K562 (cell line): ENCODE results near the gene COL8A2. TPM values are rescaled to one million over a fixed set of nuclear protein-coding genes. Genes with fewer than 3 reads are reported as not detected.

Experiments
- ARID2 ChIP-seq: fragments of 450-650 bp; IDR thresholded peaks from 2 replicates; pipeline ENCODE4 v1.6.1; 2017; ENCODE audit warnings: antibody characterized with exemption, mild to moderate bottlenecking
- BRD9 ChIP-seq: fragments of 450-650 bp; IDR thresholded peaks from 2 replicates; pipeline ENCODE4 v1.6.1; 2018; ENCODE audit warnings: low read depth; ENCODE audit not compliant: partially characterized antibody
- CBX2 ChIP-seq: fragments of 200-600 bp; sonication (generic); IDR thresholded peaks from one replicate; pipeline ENCODE4 v1.6.1; 2012; ENCODE audit warnings: mild to moderate bottlenecking, low read length, inconsistent platforms; ENCODE audit not compliant: insufficient read depth, poor library complexity, severe bottlenecking
- E2F3 ChIP-seq: fragments of 250-450 bp; sonication (Bioruptor Pico); IDR thresholded peaks from 2 replicates; pipeline ENCODE4 v1.4.0; 2020; ENCODE audit warnings: mild to moderate bottlenecking
- IRF2 ChIP-seq: sonication (generic); formaldehyde crosslinking; IDR thresholded peaks from 2 replicates; pipeline ENCODE4 v1.8.1; 2022; ENCODE audit warnings: mild to moderate bottlenecking, missing genetic modification reagents
- LCOR ChIP-seq: sonication (generic); formaldehyde crosslinking; IDR thresholded peaks from 2 replicates; pipeline ENCODE4 v1.8.0; 2022; ENCODE audit warnings: mild to moderate bottlenecking, missing genetic modification reagents
- MEF2A ChIP-seq: IDR thresholded peaks from 2 replicates; pipeline ENCODE4 v1.6.1; 2011; ENCODE audit warnings: low read depth, mild to moderate bottlenecking, low read length, moderate library complexity; ENCODE audit not compliant: control insufficient read depth
- MYC ChIP-seq, 2 experiments: fragments of 250-450 bp in 1 of 2; sonication (Bioruptor Pico) in 1 of 2; IDR thresholded peaks; 2 replicates each; pipeline versions ENCODE4 v1.5.1 to v1.6.1; 2012 to 2021; ENCODE audit warnings: low read depth in 2 of 2, borderline replicate concordance in 1 of 2, improper control_type of control experiment in 1 of 2, low read length in 1 of 2, mild to moderate bottlenecking in 1 of 2, moderate library complexity in 1 of 2
- NCOR1 ChIP-seq: fragments of 450-650 bp; IDR thresholded peaks from 2 replicates; pipeline ENCODE4 v1.6.1; 2016; ENCODE audit warnings: mild to moderate bottlenecking, moderate library complexity
- NFATC3 ChIP-seq: fragments of 450-650 bp; IDR thresholded peaks from 2 replicates; pipeline ENCODE4 v1.6.1; 2017; ENCODE audit warnings: mild to moderate bottlenecking
- NR0B1 ChIP-seq: fragments of 450-650 bp; IDR thresholded peaks from one replicate; pipeline ENCODE4 v1.6.1; 2018; ENCODE audit warnings: mild to moderate bottlenecking, moderate library complexity; ENCODE audit not compliant: partially characterized antibody
- RAD21 ChIP-seq, 2 experiments: fragments of 250-450 bp in 1 of 2; fragments of 450-650 bp in 1 of 2; sonication (Bioruptor Pico) in 1 of 2; formaldehyde crosslinking in 1 of 2; IDR thresholded peaks in 1 of 2; conservative IDR thresholded peaks in 1 of 2; 2 replicates each; pipeline versions ENCODE4 v1.4.0 to v1.8.0; 2020 to 2022; ENCODE audit warnings: mild to moderate bottlenecking in 2 of 2, moderate library complexity in 1 of 2
- RFX7 ChIP-seq: fragments of 250-450 bp; sonication (Bioruptor Pico); IDR thresholded peaks from 2 replicates; pipeline ENCODE4 v1.5.1; 2021; ENCODE audit warnings: mild to moderate bottlenecking
- SOX6 ChIP-seq: fragments of 450-650 bp; IDR thresholded peaks from 2 replicates; pipeline ENCODE4 v1.6.1; 2014; ENCODE audit warnings: mild to moderate bottlenecking
- SREBF2 ChIP-seq: sonication (generic); formaldehyde crosslinking; IDR thresholded peaks from 2 replicates; pipeline ENCODE4 v1.4.0; 2020; ENCODE audit warnings: mild to moderate bottlenecking, missing genetic modification reagents
- TBL1XR1 ChIP-seq, 2 experiments: IDR thresholded peaks; 2 replicates each; pipeline ENCODE4 v1.6.1; 2012; ENCODE audit warnings: improper control_type of control experiment in 2 of 2, low read length in 2 of 2, mild to moderate bottlenecking in 1 of 2
- THRB ChIP-seq: fragments of 450-650 bp; formaldehyde crosslinking; conservative IDR thresholded peaks from 2 replicates; pipeline ENCODE4 v1.4.0; 2022; ENCODE audit warnings: mild to moderate bottlenecking, missing genetic modification characterization
- ZBTB49 ChIP-seq: sonication (generic); formaldehyde crosslinking; IDR thresholded peaks from 2 replicates; pipeline ENCODE4 v1.8.0; 2022; ENCODE audit warnings: missing genetic modification reagents, mild to moderate bottlenecking, borderline replicate concordance
- ZNF12 ChIP-seq: sonication (generic); formaldehyde crosslinking; IDR thresholded peaks from 2 replicates; pipeline ENCODE4 v1.4.0; 2020; ENCODE audit warnings: mild to moderate bottlenecking, missing genetic modification reagents
- ZNF212 ChIP-seq: fragments of 450-650 bp; formaldehyde crosslinking; IDR thresholded peaks from 2 replicates; pipeline ENCODE4 v1.4.0; 2020; ENCODE audit warnings: mild to moderate bottlenecking
- ZNF347 ChIP-seq: fragments of 450-650 bp; formaldehyde crosslinking; IDR thresholded peaks from 2 replicates; pipeline ENCODE4 v1.4.0; 2020; ENCODE audit warnings: low read depth, mild to moderate bottlenecking, moderate library complexity
- ZNF77 ChIP-seq: fragments of 250-450 bp; sonication (Bioruptor Pico); IDR thresholded peaks from 2 replicates; pipeline ENCODE4 v1.5.0; 2020
- ZNF778 ChIP-seq: fragments of 450-650 bp; formaldehyde crosslinking; IDR thresholded peaks from 2 replicates; pipeline ENCODE4 v1.4.0; 2020; ENCODE audit warnings: mild to moderate bottlenecking, moderate library complexity
- ZNF785 ChIP-seq: fragments of 250-450 bp; sonication (Bioruptor Pico); IDR thresholded peaks from 2 replicates; pipeline ENCODE4 v1.4.0; 2020; ENCODE audit warnings: mild to moderate bottlenecking
- ZSCAN29 ChIP-seq: fragments of 450-650 bp; IDR thresholded peaks from 2 replicates; pipeline ENCODE4 v1.6.1; 2017
- polyA plus RNA-seq, 8 experiments: library from polyadenylated mRNA; depleted of rRNA in 4 of 8; stranded (reverse) in 5 of 8; unstranded in 3 of 8; fragments of >200 nt; fragmentation: Nextera tagmentation in 2 of 8; fragmentation: Illumina TruSeq in 1 of 8; extraction: Ambion mirVana in 2 of 8; extraction: Trizol in 1 of 8; gene quantifications; 2 replicates each; pipeline versions ENCODE4 v1.2.1 to v1.2.3, GENCODE V29; 2011 to 2014; ENCODE audit warnings: inconsistent platforms in 1 of 8, missing spikeins in 1 of 8
- total RNA-seq, 7 experiments: library from RNA; depleted of rRNA in 6 of 7; stranded (reverse); fragments of >200 nt in 6 of 7; fragmentation: Illumina TruSeq in 2 of 7; extraction: Trizol in 2 of 7; gene quantifications; 2 replicates each; pipeline versions ENCODE4 v1.2.1 to v1.2.3, GENCODE V29; 2011 to 2021; ENCODE audit warnings: low replicate concordance in 1 of 7

Gene COL8A2
- total and polyA plus RNA-seq, 9 of the 15 experiments (the other 6 are each of a cell fraction or from before 2014, with no cell fraction given) = 0.03 to 0.14 (median 0.04) TPM; not detected in 5

GRCh38 chr1:36149237-36149972 is 24.4 kb upstream of the COL8A2 start, which contains the start of gene TRAPPC3 (continued):
- TF ChIP-seq THRB (CRISPR knock-in tag) = no peak
- TF ChIP-seq E2F3 (CRISPR knock-in tag) = peak; percentile 81
- TF ChIP-seq NR0B1 = no peak
- no peak for TF ChIP-seq CBX2
- peak; percentile 92 for TF ChIP-seq ARID2
- peak; percentile 41 to 48; a peak in 2 of 4 replicates for TF ChIP-seq TBL1XR1 (IDR thresholded peaks at IDR 0.05; ENCODE audit: low read length in 2 of 2)
- no peak for TF ChIP-seq BRD9
- TF ChIP-seq ZNF212 (CRISPR knock-in tag) = 0 out of 2 replicates have a peak, but pooled peaks have one; percentile 19
- TF ChIP-seq RAD21 (CRISPR knock-in tag; conservative IDR thresholded peaks at IDR 0.05 in 1 of 2, IDR thresholded peaks at IDR 0.05 in 1 of 2) = peak; percentile 99 to 100
- no peak for TF ChIP-seq ZBTB49 (CRISPR knock-in tag)
- TF ChIP-seq IRF2 (CRISPR knock-in tag) = no peak
- no peak for TF ChIP-seq ZSCAN29
- TF ChIP-seq ZNF778 (CRISPR knock-in tag) = no peak
- TF ChIP-seq SREBF2 (CRISPR knock-in tag) = no peak
- no peak for TF ChIP-seq ZNF347 (CRISPR knock-in tag)
- TF ChIP-seq ZNF785 = no peak
- no peak for TF ChIP-seq NFATC3
- TF ChIP-seq LCOR = peak; percentile 77
- TF ChIP-seq MEF2A = no peak
- no peak for TF ChIP-seq RFX7 (CRISPR knock-in tag)
- no peak for TF ChIP-seq NCOR1
- TF ChIP-seq MYC (IDR thresholded peaks at IDR 0.05; ENCODE audit: low read depth, low read length) = peak; percentile 85; the same call in 1 of the 2 replicates
- peak; percentile 91; the same call in 1 of the 2 replicates for TF ChIP-seq MYC (CRISPR knock-in tag; IDR thresholded peaks at IDR 0.05; ENCODE audit: borderline replicate concordance, low read depth)
- TF ChIP-seq SOX6 = no peak
- peak; percentile 55; the same call in 1 of the 2 replicates for TF ChIP-seq ZNF12 (CRISPR knock-in tag)
- no peak for TF ChIP-seq ZNF77 (CRISPR knock-in tag)
